Fibroblast of mammary gland (primary cell): ENCODE data around the gene OSBPL7.

Experiments
- DNase-seq: peaks from one replicate; pipeline ENCODE4 v3.0.0-alpha.2; 2010; ENCODE audit warnings: low read depth
- H3K4me3 ChIP-seq: 2 replicates; pipeline ENCODE4 v1.5.1; 2011; ENCODE audit warnings: low read depth, mild to moderate bottlenecking, low read length, moderate library complexity; ENCODE audit not compliant: control insufficient read depth
- TF ChIP-seq, protein P1 (sequence below): conservative IDR thresholded peaks from 2 replicates; pipeline ENCODE4 v1.5.1; 2011; ENCODE audit warnings: low read depth, low read length, inconsistent platforms; ENCODE audit not compliant: control insufficient read depth, insufficient read depth

OSBPL7 gene

DNA sequence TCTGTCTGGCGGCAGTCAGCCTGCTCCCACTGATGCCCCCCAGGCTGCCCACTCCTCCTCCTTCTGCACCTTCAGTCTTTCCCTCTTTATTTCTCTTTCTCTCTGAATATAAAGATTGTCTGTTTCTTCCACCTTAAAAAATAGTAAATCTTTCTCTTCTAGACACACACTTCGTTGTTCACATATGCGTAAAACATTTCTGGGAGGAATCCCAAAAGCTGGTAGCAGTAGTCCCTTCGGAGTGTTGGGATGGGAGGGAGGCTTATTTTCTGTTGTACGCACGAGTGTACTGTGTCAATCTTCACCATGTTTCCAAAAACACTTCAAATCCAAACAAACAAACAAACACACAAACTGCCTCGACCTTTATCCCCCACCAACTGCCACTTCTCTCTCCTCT lies 9.9 kb downstream of the OSBPL7 start:
- TF ChIP-seq, protein P1, sequence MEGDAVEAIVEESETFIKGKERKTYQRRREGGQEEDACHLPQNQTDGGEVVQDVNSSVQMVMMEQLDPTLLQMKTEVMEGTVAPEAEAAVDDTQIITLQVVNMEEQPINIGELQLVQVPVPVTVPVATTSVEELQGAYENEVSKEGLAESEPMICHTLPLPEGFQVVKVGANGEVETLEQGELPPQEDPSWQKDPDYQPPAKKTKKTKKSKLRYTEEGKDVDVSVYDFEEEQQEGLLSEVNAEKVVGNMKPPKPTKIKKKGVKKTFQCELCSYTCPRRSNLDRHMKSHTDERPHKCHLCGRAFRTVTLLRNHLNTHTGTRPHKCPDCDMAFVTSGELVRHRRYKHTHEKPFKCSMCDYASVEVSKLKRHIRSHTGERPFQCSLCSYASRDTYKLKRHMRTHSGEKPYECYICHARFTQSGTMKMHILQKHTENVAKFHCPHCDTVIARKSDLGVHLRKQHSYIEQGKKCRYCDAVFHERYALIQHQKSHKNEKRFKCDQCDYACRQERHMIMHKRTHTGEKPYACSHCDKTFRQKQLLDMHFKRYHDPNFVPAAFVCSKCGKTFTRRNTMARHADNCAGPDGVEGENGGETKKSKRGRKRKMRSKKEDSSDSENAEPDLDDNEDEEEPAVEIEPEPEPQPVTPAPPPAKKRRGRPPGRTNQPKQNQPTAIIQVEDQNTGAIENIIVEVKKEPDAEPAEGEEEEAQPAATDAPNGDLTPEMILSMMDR: no peak
- no peak for DNase-seq
- H3K4me3 ChIP-seq: no peak overlapping the region

DNA sequence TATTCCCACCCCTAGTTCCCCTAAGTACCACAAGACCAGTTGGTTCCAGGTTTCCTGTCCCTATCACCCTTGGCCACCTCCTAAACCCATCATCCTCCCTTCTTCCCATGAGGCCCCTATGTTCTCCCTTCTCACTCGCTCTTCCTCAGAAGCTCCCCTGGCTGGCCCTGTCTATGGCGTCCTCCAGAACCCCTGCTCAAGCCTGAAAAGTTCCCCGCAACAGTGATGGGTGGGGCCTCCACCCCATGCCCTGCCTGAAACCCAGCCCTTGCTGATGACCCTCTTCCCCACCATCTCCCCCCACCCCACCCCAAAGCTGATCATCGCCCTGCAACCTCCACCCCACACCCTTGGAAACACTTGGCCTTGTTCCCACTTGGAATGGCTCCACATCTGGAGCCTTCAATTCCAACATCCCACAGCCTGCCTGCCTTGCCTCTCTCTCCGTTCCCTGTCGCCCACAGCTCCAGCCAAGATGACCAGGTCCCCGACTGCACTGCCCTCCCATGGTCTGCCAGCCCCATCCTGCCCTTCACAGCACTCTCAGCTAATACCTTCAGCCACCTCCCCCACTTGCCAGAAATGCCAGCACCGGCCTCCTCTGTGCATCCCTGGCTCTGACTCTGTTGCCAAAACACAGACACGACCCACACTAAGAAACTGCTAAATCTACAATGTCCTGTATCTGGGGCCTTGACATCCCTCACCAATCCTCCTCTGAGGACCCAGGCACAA lies 10.5 kb downstream of the OSBPL7 start:
- no peak for DNase-seq
- H3K4me3 ChIP-seq: no peak overlapping the region
- TF ChIP-seq, protein P1: no peak

DNA sequence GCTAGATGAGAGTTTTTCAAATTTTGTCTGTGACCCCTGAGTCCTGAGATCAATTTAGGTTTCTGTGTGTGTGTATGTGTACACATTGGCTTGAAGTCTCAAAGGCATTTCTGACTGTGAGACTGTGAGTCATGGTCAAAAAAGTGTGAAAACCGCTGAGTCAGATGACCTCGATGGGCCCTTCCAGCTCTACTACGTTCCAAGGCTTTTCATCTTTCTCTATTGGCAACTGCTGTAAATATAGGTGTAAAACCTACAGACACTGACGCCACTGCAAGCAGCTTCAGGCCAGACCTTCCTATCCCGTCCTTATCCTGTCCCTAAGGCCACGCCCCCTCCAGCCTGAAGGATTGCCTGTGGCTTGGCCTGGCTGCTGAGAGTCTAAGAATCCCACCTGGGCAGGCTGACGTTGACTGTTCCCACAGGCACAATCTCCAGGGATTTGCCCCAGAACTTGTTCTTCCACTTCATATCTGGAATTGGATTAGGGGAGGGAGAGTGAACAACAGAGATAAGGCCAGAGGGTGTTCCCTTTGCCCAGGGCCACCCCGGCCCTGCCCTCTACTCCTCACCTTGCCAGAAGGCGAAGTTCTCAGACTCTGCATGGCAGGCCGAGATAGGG lies 11.3 kb downstream of the OSBPL7 start:
- DNase-seq: peak; percentile 94
- H3K4me3 ChIP-seq: no peak overlapping the region
- TF ChIP-seq, protein P1: no peak

DNA sequence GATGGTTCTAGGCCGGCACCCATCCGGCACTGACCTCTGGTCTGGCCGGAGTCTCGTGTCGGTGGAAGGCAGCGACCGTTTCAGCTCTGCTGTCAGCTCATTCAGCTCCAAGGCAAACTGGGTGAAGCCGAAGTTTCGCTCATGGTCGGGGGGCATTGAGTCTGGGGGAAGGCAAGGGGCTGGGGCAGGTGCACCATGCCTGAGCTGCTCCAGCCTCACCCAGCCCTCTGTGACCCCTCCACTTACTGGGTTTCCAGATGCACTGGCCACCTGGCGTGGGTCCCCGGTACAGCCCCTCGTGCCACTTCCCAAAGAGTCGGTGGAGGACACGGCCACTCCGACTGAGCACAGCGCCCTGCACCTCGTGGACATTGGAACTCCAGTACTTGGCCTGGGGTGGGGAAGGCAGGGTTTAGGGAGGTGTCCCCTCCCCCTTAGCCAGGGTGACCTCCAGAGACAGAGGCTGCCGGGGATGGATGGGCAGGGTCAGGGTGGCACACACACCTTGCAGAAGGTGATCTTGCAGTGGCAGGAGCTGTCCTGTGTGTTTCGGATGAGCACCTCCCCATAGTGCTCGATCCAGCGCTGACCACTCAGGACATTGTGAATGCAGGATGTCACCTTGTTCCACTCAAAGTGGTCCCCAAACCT lies 12.6 kb downstream of the OSBPL7 start:
- TF ChIP-seq, protein P1: no peak
- no peak for DNase-seq
- H3K4me3 ChIP-seq: no peak overlapping the region

DNA sequence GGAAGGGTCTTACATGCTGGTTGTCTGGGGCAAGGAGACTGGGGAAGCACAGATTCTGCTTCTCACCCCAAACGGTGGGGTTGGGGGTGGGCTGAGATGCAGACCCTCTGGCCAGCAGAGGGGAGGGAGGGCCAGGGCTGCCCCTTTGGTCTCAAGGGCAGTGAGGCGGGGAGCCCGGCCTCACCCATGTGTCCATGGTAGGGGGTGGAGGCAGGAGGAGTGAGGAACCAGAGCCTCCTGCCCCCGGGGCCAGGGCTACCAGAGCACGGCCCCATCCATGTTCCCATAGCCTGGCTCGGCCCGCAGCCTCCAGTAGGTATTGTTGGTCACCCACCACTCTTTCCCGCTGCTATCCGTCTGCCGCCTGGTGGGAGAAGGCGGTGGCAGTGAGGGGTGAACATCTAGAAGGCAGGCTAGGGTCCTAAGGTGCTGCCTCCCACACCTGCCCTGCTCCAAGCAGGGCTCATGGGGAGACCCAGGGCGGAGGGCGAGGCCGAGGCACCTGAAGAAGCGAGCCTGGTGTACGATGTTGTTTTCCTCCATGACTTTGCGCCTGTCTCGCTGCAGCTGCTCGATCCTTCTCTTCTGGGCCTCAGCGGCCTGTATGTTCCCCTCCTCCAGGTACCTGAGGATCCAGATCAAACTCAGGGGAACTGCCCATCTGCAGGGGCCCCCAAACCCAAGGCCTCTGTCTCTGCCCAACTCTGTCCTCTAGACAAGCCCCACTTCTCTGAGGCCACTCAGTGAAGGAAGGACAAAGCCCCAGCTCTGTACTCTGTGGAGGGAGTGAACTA lies 13.4 kb downstream of the OSBPL7 start:
- DNase-seq: no peak
- no peak overlapping the region for H3K4me3 ChIP-seq
- TF ChIP-seq, protein P1: no peak

DNA sequence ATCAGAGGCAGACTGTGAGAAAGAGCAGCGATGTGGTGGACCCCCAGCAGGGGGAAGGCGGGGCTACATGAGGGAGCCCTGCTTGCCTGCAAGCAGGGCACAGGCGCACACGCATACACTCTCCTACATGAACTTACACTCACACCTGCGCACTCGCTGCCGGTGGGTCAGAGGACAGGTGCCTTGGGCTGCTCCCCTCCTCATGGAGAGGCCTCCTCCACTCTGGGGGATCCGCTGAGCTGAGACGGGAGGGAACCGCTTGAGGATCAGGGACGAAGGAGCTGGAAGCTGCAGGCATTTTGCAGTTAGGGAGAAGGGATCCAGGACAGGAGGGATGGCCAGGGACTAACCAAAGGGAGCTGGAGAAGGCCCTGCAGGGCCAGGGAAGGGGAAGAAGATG lies 14.2 kb downstream of the OSBPL7 start:
- TF ChIP-seq, protein P1: no peak
- H3K4me3 ChIP-seq: no peak overlapping the region
- no peak for DNase-seq
